WI38 (cell line): ENCODE data around the gene SNX2.

Experiments
- H3K4me3 ChIP-seq: 2 replicates; pipeline ENCODE4 v1.5.1; 2011; ENCODE audit warnings: low read depth, mild to moderate bottlenecking, control low read depth, low read length
- TF ChIP-seq, protein P1 (sequence below): IDR thresholded peaks from 2 replicates; pipeline ENCODE4 v1.5.1; 2012; ENCODE audit warnings: low read depth, mild to moderate bottlenecking, control low read depth, low read length

Gene SNX2, protein sequence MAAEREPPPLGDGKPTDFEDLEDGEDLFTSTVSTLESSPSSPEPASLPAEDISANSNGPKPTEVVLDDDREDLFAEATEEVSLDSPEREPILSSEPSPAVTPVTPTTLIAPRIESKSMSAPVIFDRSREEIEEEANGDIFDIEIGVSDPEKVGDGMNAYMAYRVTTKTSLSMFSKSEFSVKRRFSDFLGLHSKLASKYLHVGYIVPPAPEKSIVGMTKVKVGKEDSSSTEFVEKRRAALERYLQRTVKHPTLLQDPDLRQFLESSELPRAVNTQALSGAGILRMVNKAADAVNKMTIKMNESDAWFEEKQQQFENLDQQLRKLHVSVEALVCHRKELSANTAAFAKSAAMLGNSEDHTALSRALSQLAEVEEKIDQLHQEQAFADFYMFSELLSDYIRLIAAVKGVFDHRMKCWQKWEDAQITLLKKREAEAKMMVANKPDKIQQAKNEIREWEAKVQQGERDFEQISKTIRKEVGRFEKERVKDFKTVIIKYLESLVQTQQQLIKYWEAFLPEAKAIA

DNA sequence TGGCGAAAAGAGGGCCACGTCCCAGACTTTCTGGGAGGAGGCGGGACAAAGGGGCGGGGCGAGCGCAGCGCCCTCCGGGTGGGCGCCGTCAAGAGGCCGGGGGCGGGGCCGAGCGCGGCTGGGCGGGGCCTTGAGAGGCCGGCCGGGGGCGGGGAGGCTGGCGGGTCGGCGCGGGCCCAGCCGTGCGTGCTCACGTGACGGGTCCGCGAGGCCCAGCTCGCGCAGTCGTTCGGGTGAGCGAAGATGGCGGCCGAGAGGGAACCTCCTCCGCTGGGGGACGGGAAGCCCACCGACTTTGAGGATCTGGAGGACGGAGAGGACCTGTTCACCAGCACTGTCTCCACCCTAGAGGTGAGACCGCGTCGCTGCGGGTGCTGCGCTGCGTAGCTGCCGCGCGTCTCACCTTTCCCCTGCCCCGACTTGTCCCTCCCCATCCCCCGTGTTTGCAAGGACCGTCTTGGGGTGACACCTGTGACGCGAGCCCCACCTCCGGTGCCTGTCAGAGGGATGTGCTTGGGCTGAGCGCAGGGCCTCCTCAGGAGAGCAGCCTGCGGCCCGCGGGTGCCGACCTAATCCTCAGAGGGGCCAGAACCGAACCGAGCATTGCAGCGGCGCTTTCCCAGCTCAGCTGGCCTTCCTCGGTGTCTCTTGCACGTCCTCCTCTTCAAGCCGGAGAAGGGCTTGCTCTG is at the start of gene SNX2:
Gene SNX2, plus strand, starts transcription at position 220 of the 689 bp plus-strand sequence. Its CDS starts 24 bp downstream, at position 244.
- H3K4me3 ChIP-seq: peak within 1 kb of the TSS; percentile 81
- TF ChIP-seq, protein P1, sequence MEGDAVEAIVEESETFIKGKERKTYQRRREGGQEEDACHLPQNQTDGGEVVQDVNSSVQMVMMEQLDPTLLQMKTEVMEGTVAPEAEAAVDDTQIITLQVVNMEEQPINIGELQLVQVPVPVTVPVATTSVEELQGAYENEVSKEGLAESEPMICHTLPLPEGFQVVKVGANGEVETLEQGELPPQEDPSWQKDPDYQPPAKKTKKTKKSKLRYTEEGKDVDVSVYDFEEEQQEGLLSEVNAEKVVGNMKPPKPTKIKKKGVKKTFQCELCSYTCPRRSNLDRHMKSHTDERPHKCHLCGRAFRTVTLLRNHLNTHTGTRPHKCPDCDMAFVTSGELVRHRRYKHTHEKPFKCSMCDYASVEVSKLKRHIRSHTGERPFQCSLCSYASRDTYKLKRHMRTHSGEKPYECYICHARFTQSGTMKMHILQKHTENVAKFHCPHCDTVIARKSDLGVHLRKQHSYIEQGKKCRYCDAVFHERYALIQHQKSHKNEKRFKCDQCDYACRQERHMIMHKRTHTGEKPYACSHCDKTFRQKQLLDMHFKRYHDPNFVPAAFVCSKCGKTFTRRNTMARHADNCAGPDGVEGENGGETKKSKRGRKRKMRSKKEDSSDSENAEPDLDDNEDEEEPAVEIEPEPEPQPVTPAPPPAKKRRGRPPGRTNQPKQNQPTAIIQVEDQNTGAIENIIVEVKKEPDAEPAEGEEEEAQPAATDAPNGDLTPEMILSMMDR: no peak

DNA sequence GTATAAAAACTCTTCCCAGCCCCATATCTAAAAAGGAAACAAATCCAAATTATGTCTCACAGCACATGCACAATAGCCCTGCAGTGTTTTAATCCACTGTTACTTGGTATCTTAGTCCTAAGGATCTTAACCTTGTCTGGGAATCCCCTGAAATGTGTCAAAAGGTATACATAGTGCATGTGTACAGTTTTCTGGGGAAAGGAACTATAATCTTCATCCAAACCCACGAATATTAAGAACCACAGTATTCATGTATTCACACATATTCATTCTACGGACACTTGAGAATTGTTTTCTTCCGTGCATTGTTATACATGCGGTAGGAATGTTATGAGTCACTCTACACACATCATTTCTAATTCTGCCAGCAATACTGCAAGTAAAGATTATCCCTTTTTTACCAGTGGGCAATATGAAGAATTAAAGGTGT is 47.8 kb upstream of the SNX2 start:
- H3K4me3 ChIP-seq: no peak overlapping the region

DNA sequence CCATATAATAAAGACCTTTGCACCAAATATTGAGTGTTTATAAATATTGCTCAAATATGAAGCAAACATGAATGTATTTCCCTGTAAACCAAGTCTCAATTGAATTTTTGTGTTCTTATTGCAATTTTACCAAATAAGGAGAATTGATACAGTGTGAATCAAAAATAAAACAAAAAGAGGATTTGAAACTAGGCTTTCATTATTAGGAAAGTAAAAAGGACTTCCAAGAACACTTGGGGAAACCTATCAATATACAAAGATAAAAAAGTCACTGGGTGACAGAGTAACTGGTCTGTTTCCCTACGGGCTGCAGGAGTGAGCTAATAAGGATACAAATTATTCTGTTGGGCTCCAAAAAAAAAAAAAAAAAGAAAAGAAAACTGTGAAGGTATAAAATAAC is 44.8 kb upstream of the SNX2 start:
- TF ChIP-seq, protein P1: no peak
- no peak overlapping the region for H3K4me3 ChIP-seq

More for the DNA sequence above, 47.8 kb upstream of the SNX2 start:
- TF ChIP-seq, protein P1: no peak

DNA sequence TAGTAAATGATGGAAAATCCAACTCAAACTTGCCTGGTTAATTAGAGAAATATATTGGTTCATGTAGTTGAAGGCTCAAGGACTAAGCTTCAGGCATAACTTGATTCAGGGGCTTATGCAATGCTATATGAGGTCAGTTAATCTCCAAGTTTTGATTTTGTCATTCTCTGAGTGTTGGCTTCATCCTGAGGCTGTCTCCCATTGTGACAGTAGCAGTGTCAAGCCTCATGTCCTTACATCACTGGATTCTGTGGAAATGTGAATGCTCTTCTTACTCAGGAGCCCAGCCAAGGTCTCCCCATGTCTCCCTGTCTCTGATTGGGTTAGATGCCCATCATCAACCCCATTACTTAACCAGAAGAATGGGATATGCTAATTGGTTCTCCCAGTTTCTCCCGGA is 44.4 kb upstream of the SNX2 start:
- TF ChIP-seq, protein P1: no peak
- H3K4me3 ChIP-seq: no peak overlapping the region

DNA sequence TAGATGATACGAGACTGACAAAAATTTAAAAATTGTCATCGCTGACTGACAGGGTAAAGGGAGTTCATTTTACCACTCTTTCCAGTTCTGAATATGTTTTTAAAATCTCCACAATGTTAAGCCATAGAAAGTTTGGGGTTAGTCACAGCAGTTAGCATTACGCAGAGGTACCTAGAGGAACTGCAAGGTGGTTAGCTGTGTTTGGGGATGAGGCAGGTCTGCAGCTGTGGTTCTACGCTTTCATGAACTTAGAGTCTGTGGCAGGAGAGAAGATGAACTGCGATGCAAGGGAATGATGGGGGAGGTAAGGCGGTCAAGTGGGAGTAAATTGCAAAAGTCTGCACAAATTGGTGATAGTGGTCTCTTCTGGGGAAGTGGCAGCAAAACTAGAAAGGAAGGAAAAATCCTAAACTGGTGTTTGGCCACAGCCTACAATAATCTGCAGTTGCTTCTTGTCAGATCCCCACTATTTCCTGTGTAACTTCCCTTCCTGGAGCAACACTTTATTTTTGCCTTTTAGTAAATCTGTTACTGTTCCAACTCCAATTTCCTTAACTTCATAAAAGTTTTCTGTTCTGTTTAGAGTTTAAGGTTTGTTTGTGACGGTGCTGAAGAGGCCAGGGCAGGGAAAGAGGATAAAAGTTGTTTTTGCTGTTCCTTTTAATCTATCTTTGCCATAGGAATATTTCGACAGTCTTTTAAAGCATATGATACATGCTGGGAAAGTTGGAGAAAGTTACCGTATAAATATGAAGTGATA is 38.6 kb upstream of the SNX2 start:
- TF ChIP-seq, protein P1: no peak
- H3K4me3 ChIP-seq: no peak overlapping the region

DNA sequence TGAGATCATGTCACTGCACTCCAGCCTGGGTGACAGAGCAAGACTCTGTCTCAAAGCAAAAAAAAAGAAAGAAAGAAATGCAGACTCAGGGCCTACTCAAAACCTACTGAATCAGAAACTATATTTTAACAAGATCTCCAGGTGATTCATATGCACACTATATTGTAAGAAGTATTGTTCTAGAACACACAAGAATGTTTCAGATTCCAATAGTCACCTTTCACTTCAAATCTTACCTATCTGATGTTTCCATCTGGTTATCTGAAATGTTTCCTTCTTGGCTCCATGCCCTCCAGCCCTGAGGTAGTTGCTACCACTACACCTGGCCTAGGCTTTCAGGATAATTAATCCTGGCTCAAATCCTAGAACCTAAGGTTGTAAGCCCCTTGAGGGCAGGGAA is 36.8 kb upstream of the SNX2 start:
- no peak overlapping the region for H3K4me3 ChIP-seq
- TF ChIP-seq, protein P1: no peak
